ENCODE data around the gene FMO2. TPM values are rescaled to one million over a fixed set of nuclear protein-coding genes. Genes with fewer than 3 reads are reported as not detected.

The FMO2 gene, protein sequence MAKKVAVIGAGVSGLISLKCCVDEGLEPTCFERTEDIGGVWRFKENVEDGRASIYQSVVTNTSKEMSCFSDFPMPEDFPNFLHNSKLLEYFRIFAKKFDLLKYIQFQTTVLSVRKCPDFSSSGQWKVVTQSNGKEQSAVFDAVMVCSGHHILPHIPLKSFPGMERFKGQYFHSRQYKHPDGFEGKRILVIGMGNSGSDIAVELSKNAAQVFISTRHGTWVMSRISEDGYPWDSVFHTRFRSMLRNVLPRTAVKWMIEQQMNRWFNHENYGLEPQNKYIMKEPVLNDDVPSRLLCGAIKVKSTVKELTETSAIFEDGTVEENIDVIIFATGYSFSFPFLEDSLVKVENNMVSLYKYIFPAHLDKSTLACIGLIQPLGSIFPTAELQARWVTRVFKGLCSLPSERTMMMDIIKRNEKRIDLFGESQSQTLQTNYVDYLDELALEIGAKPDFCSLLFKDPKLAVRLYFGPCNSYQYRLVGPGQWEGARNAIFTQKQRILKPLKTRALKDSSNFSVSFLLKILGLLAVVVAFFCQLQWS
- 0.08 TPM in 1 of 2 replicates, not detected in the other for total RNA-seq

GRCh38 chr1:171185091-171185490 lies at the start of gene FMO2:
TSS of gene FMO2 (plus strand) at chr1:171185300. CDS start at chr1:171185714, 414 bp downstream.

DNA sequence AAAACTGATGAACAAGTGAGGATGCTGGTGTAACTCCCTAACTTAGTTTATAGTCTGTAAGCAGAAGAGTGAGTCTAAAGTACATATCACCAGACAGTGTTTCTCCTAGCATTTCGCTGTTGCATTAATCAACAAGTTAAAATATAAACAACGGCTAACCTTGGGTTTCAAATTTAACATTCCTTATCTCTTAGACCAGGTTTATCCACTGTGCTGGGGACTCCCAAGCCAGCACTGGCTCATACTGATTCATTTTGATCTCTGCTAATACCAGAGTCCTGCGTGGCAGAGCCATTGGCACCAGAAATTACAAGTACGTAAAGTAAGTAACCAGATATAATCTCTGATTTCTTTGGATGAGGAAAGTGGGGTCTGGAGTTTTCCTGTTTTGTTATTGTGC lies 63.2 kb downstream of the FMO2 start, which contains the start of gene FMO1:
FMO1 (plus strand) TSS at position 193 of the 400 bp plus-strand sequence. CDS start 9,594 bp downstream, outside the sequence.

Other genes starting within 250 kb of the FMO2 start
- gene MROH9, start 249.8 kb upstream of the FMO2 start, total RNA-seq = not detected in 2 replicates
- not detected in 2 replicates for gene FMO3, start 94.4 kb upstream of the FMO2 start, total RNA-seq
- gene FMO1, start 63.2 kb downstream of the FMO2 start, total RNA-seq = not detected in 2 replicates
- 3.0 and 7.7 TPM in 2 replicates for gene FMO4, start 128.9 kb downstream of the FMO2 start, total RNA-seq